ENCODE results near the gene ACKR3. TPM values are rescaled to one million over a fixed set of nuclear protein-coding genes. Genes with fewer than 3 reads are reported as not detected.

ACKR3 gene
- total RNA-seq = 1 to 10 TPM; 5.0 to 6.1 TPM
- polyA plus RNA-seq = 1 to 10 TPM; 2.4 to 5.6 (median 4.2) TPM
- 0.32 to 4.4 (median 1.6) reads per million in 6 experiments for total RNA-seq

GRCh38 chr2:236569573-236569973 is at the start of gene ACKR3:
Gene ACKR3 (plus strand): TSS chr2:236569825. CDS start chr2:236580466, 10,641 bp downstream.
- Mint-ChIP-seq H3K4me1 (peaks cover 18 to 42% (median 32%) of the 10 kb centered on the region in 4 donors), H3K4me3 (peak within 1 kb of the TSS; percentile 70 to 90 (median 87))
- peak; percentile 95 to 96 for ATAC-seq

GRCh38 chr2:236521556-236521955 is 48.1 kb upstream of the ACKR3 start:
- no peak for ATAC-seq
- H3K36me3 Mint-ChIP-seq = no peaks in the 10 kb centered on the region
- no peak for DNase-seq
- H3K4me1 Mint-ChIP-seq = peaks cover 0 to 7% (median 6%) of the 10 kb centered on the region in 4 donors
- H3K9me3 Mint-ChIP-seq = no peaks in the 10 kb centered on the region
- H3K4me3 Mint-ChIP-seq = no peak overlapping the region
- peaks cover 0 to 9% (median 2%) of the 10 kb centered on the region in 5 donors for H3K27me3 Mint-ChIP-seq
- POLR2A ChIA-PET = no interaction called here
- peak overlapping the region in 2 of 10 donors; percentile 61 to 81 for H3K27ac Mint-ChIP-seq

More at GRCh38 chr2:236569573-236569973, at the start of gene ACKR3:
- DNase-seq = peak; percentile 54 to 91 (median 78)
- H3K36me3 Mint-ChIP-seq = peaks cover 0 to 20% (median 3%) of the 10 kb centered on the region in 3 donors
- H3K27me3 Mint-ChIP-seq = no peaks in the 10 kb centered on the region
- peak within 1 kb of the TSS; percentile 6 to 84 (median 62) for H3K27ac Mint-ChIP-seq
- POLR2A ChIA-PET = interaction anchor here (0.5 to 5.5 kb wide), 7 partner anchors 21 to 859 kb away, joined by 3 to 48 read pairs (median 3); partner anchors contain the start of gene COPS8
- H3K9me3 Mint-ChIP-seq = no peaks in the 10 kb centered on the region

GRCh38 chr2:236523249-236523648 is 46.4 kb upstream of the ACKR3 start:
- Mint-ChIP-seq H3K4me3 (no peak overlapping the region), H3K9me3 (no peaks in the 10 kb centered on the region), H3K27ac (no peak overlapping the region), H3K4me1 (peaks cover 0 to 7% (median 6%) of the 10 kb centered on the region in 4 donors), H3K27me3 (peaks cover 0 to 9% (median 2%) of the 10 kb centered on the region in 5 donors), H3K36me3 (no peaks in the 10 kb centered on the region)
- DNase-seq (no peak), ATAC-seq (no peak)
- POLR2A ChIA-PET = no interaction called here

- no peak for ATAC-seq
- H3K27me3 Mint-ChIP-seq = peaks cover 0 to 9% (median 2%) of the 10 kb centered on the region in 5 donors
- no peak overlapping the region for H3K27ac Mint-ChIP-seq
- POLR2A ChIA-PET = no interaction called here
- no peak for DNase-seq
- no peak overlapping the region for H3K4me3 Mint-ChIP-seq
- peaks cover 0 to 7% (median 6%) of the 10 kb centered on the region in 4 donors for H3K4me1 Mint-ChIP-seq
- H3K9me3 Mint-ChIP-seq = no peaks in the 10 kb centered on the region
- H3K36me3 Mint-ChIP-seq = no peaks in the 10 kb centered on the region
These were observed 44.1 kb upstream of the ACKR3 start for GRCh38 chr2:236525411-236525997.

GRCh38 chr2:236526455-236527158 is 43.0 kb upstream of the ACKR3 start:
- no peak for DNase-seq
- Mint-ChIP-seq H3K36me3 (no peaks in the 10 kb centered on the region), H3K4me1 (peaks cover 0 to 3% (median 3%) of the 10 kb centered on the region in 4 donors), H3K27me3 (peaks cover 0 to 5% (median 2%) of the 10 kb centered on the region in 5 donors), H3K4me3 (no peak overlapping the region), H3K27ac (peak overlapping the region in 1 of 10 donors; percentile 15), H3K9me3 (no peaks in the 10 kb centered on the region)
- no peak for ATAC-seq
- POLR2A ChIA-PET = interaction anchor here (2.1 kb wide), 1 partner anchor 10 kb away, joined by 5 read pairs; no protein-coding TSS in a partner anchor

- Mint-ChIP-seq H3K36me3 (no peaks in the 10 kb centered on the region), H3K27ac (no peak overlapping the region), H3K9me3 (no peaks in the 10 kb centered on the region), H3K27me3 (peaks cover 0 to 4% (median 2%) of the 10 kb centered on the region in 5 donors), H3K4me3 (no peak overlapping the region), H3K4me1 (no peaks in the 10 kb centered on the region)
- POLR2A ChIA-PET = interaction anchor here (2.1 kb wide), 1 partner anchor 9 kb away, joined by 5 read pairs; no protein-coding TSS in a partner anchor
- DNase-seq (no peak), ATAC-seq (no peak)
These were observed 42.4 kb upstream of the ACKR3 start for GRCh38 chr2:236527159-236527630.

- DNase-seq = no peak
- Mint-ChIP-seq H3K4me1 (peaks cover 0 to 6% (median 0%) of the 10 kb centered on the region in 4 donors), H3K27ac (no peak overlapping the region), H3K36me3 (no peaks in the 10 kb centered on the region), H3K27me3 (peaks cover 0 to 4% (median 2%) of the 10 kb centered on the region in 5 donors), H3K4me3 (no peak overlapping the region), H3K9me3 (no peaks in the 10 kb centered on the region)
- ATAC-seq = no peak
- POLR2A ChIA-PET = no interaction called here
These were observed 40.0 kb upstream of the ACKR3 start for GRCh38 chr2:236529606-236530005.

- Mint-ChIP-seq H3K9me3 (no peaks in the 10 kb centered on the region), H3K27ac (no peak overlapping the region), H3K27me3 (peaks cover 0 to 2% (median 0%) of the 10 kb centered on the region in 5 donors), H3K36me3 (no peaks in the 10 kb centered on the region), H3K4me1 (peaks cover 2 to 13% (median 5%) of the 10 kb centered on the region in 4 donors), H3K4me3 (no peak overlapping the region)
- no peak for ATAC-seq
- no peak for DNase-seq
- POLR2A ChIA-PET = no interaction called here
These were observed 39.1 kb upstream of the ACKR3 start for GRCh38 chr2:236530512-236530911.

- no peaks in the 10 kb centered on the region for H3K27me3 Mint-ChIP-seq
- H3K36me3 Mint-ChIP-seq = no peaks in the 10 kb centered on the region
- no peak for ATAC-seq
- H3K4me1 Mint-ChIP-seq = peaks cover 4 to 20% (median 12%) of the 10 kb centered on the region in 4 donors
- POLR2A ChIA-PET = no interaction called here
- H3K9me3 Mint-ChIP-seq = no peaks in the 10 kb centered on the region
- no peak overlapping the region for H3K4me3 Mint-ChIP-seq
- no peak for DNase-seq
- H3K27ac Mint-ChIP-seq = no peak overlapping the region
These were observed 38.4 kb upstream of the ACKR3 start for GRCh38 chr2:236531195-236531594.

- no peak overlapping the region for H3K4me3 Mint-ChIP-seq
- ATAC-seq = no peak
- H3K9me3 Mint-ChIP-seq = no peaks in the 10 kb centered on the region
- no peaks in the 10 kb centered on the region for H3K36me3 Mint-ChIP-seq
- H3K27ac Mint-ChIP-seq = peak overlapping the region in 1 of 10 donors; percentile 19
- DNase-seq = no peak
- POLR2A ChIA-PET = no interaction called here
- H3K4me1 Mint-ChIP-seq = peaks cover 9 to 28% (median 20%) of the 10 kb centered on the region in 4 donors
- H3K27me3 Mint-ChIP-seq = no peaks in the 10 kb centered on the region
These were observed 37.6 kb upstream of the ACKR3 start for GRCh38 chr2:236531996-236532395.

GRCh38 chr2:236533343-236533742 is 36.3 kb upstream of the ACKR3 start:
- no peaks in the 10 kb centered on the region for H3K9me3 Mint-ChIP-seq
- DNase-seq = no peak
- POLR2A ChIA-PET = no interaction called here
- no peak for ATAC-seq
- H3K27me3 Mint-ChIP-seq = no peaks in the 10 kb centered on the region
- H3K36me3 Mint-ChIP-seq = no peaks in the 10 kb centered on the region
- H3K4me3 Mint-ChIP-seq = no peak overlapping the region
- H3K27ac Mint-ChIP-seq = peak overlapping the region in 1 of 10 donors; percentile 66
- peaks cover 12 to 40% (median 27%) of the 10 kb centered on the region in 4 donors for H3K4me1 Mint-ChIP-seq

- H3K36me3 Mint-ChIP-seq = peaks cover 3 to 6% (median 4%) of the 10 kb centered on the region in 3 donors
- no peaks in the 10 kb centered on the region for H3K27me3 Mint-ChIP-seq
- no peak for DNase-seq
- H3K4me1 Mint-ChIP-seq = peaks cover 16 to 57% (median 43%) of the 10 kb centered on the region in 4 donors
- peak overlapping the region in 2 of 10 donors; percentile 69 to 93 for H3K4me3 Mint-ChIP-seq
- peak overlapping the region in 8 of 10 donors; percentile 45 to 99 (median 96) for H3K27ac Mint-ChIP-seq
- H3K9me3 Mint-ChIP-seq = no peaks in the 10 kb centered on the region
- POLR2A ChIA-PET = interaction anchor here (5.7 kb wide), 1 partner anchor 13 kb away, joined by 73 read pairs; no protein-coding TSS in a partner anchor
- no peak for ATAC-seq
These were observed 34.6 kb upstream of the ACKR3 start for GRCh38 chr2:236535024-236535423.

All from naive thymus-derived CD8-positive, alpha-beta T cell (primary cell).